HG02759 (cell line): ENCODE data around the gene CMA1.
"Not testable (repeated sequence)": the region's sequence is repeated elsewhere in the genome, so short reads cannot be mapped to it uniquely, and the experiment has no call there.

ENCODE experiments used
- ATAC-seq: cut with Tn5 transposase; IDR thresholded peaks from one replicate; pipeline ENCODE4 v1.9.1; 2021; ENCODE audit warnings: mild to moderate bottlenecking, moderate library complexity; ENCODE audit not compliant: unreplicated experiment

The CMA1 gene

GRCh38 chr14:24470450-24470849 is 37.6 kb downstream of the CMA1 start:
- not testable (repeated sequence) for ATAC-seq

GRCh38 chr14:24465805-24466204 is 42.3 kb downstream of the CMA1 start:
- no peak for ATAC-seq

- no peak for ATAC-seq
Observed at GRCh38 chr14:24465368-24465767, 42.7 kb downstream of the CMA1 start.

- no peak for ATAC-seq
Observed at GRCh38 chr14:24463884-24464785, 43.9 kb downstream of the CMA1 start.

GRCh38 chr14:24463017-24463883 is 44.8 kb downstream of the CMA1 start:
- no peak for ATAC-seq

- no peak for ATAC-seq
Observed at GRCh38 chr14:24461336-24461735, 46.7 kb downstream of the CMA1 start.

GRCh38 chr14:24459331-24459730 is 48.7 kb downstream of the CMA1 start:
- ATAC-seq, result no peak

GRCh38 chr14:24458736-24459135 is 49.3 kb downstream of the CMA1 start:
- no peak for ATAC-seq

GRCh38 chr14:24456980-24457379 is 51.1 kb downstream of the CMA1 start:
- ATAC-seq, result no peak
